GM12865 (cell line): ENCODE data around the gene PKP4.
"Not testable (repeated sequence)": the region's sequence is repeated elsewhere in the genome, so short reads cannot be mapped to it uniquely, and the experiment has no call there.

ENCODE experiments used
- DNase-seq: peaks from one replicate; pipeline ENCODE4 v3.0.0; 2010; ENCODE audit warnings: low read depth
- H3K4me3 ChIP-seq: 2 replicates; pipeline ENCODE4 v1.5.1; 2011; ENCODE audit warnings: mild to moderate bottlenecking, low read depth, low read length, control low read depth
- CTCF ChIP-seq: IDR thresholded peaks from 2 replicates; pipeline ENCODE4 v1.5.1; 2011; ENCODE audit warnings: low read length, control low read depth, low read depth, inconsistent platforms; ENCODE audit not compliant: insufficient read depth; ENCODE audit errors: missing control alignments

The PKP4 gene

DNA sequence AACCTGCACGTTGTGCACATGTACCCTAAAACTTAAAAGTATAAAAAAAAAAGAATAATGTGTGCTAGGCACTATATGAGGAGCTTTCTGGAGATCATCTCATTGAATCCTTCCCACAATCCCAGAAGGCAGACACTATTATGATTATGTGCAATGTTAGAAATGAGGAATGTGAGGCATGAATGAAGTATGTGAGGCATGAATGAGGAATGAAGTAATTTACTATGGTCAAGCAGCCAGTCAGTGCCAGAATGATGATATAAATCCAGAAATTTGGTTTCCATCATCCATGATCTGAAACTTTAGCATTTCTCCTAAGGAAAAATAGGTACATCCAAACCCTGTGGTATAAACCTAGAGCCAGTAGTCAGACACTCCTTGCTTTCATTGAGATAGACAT is 42.2 kb upstream of the PKP4 start:
- H3K4me3 ChIP-seq, result no peak overlapping the region
- no peak for TF ChIP-seq CTCF
- DNase-seq, result no peak

- no peak overlapping the region for H3K4me3 ChIP-seq
- TF ChIP-seq CTCF, result no peak
- DNase-seq, result no peak
Measured at GRCh38 chr2:158432117-158432516, 24.6 kb upstream of the PKP4 start.

GRCh38 chr2:158433716-158434115 is 23.0 kb upstream of the PKP4 start:
- DNase-seq, H3K4me3 ChIP-seq: not testable (repeated sequence)

DNA sequence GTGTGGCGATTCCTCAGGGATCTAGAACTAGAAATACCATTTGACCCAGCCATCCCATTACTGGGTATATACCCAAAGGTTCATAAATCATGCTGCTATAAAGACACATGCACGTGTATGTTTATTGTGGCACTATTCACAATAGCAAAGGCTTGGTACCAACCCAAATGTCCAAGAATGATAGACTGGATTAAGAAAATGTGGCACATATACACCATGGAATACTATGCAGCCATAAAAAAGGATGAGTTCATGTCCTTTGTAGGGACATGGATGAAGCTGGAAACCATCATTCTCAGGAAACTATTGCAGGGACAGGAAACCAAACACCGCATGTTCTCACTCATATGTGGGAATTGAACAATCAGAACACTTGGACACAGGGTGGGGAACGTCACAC is 17.7 kb upstream of the PKP4 start:
- not testable (repeated sequence) for H3K4me3 ChIP-seq, DNase-seq

DNA sequence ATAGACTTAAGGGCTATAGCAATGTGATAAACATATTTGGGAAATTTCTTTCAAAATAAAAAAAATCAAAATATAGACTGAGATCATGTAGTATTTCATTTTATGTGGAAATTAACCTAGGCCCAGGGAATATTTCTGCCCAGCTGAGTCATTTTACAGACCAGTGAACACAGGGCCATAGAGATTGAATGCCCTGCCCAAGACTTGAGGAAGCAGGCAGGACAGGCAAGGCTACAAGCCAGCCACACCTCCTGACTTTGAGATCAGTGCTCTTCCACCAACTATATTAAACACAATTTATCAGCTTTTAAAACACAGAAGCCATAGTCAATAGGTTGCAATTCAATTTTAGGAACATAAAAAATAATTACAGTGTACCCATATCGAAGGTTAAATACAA is 13.1 kb upstream of the PKP4 start:
- DNase-seq, result no peak
- TF ChIP-seq CTCF, result no peak
- H3K4me3 ChIP-seq, result no peak overlapping the region

DNA sequence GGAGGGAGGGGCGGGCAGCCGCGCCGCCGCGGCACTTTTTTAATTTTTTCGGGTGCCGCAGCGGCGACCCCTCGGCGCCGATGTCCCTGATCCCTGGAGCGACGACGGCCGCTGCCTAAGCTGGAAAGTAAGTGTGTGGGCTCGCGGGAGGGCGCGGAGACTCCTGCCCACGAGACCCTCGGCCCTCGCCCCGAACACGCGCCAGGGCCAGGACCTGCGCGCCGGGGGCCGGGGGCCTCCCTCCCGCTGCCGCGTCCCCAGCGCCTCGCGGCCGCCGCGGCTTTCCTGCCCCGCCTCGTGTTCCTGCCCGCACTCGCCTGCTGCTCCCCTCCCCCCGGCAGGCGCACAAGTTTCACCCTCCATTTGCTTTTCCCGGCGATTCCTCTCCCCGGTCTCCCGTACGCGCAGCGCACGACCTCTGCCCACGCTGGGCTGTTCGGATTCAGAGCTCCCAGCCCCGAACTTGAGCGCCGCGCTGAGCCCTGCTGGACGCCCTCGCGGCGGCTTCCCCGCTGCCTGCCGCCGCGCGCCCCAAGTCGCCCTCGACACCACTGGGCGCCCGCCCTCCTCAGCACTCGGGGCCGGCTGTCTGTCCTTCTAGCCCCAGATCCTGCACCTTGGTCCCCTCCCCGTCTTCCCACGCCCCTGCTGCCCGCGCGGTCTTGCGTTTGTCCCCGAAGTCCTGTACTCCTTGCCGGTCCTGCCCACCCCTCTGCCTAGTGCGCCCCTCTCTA is 507 bp downstream of the PKP4 start:
- peak; percentile 69 for DNase-seq
- H3K4me3 ChIP-seq, result peak overlapping the region; percentile 95
- TF ChIP-seq CTCF, result peak; percentile 15

DNA sequence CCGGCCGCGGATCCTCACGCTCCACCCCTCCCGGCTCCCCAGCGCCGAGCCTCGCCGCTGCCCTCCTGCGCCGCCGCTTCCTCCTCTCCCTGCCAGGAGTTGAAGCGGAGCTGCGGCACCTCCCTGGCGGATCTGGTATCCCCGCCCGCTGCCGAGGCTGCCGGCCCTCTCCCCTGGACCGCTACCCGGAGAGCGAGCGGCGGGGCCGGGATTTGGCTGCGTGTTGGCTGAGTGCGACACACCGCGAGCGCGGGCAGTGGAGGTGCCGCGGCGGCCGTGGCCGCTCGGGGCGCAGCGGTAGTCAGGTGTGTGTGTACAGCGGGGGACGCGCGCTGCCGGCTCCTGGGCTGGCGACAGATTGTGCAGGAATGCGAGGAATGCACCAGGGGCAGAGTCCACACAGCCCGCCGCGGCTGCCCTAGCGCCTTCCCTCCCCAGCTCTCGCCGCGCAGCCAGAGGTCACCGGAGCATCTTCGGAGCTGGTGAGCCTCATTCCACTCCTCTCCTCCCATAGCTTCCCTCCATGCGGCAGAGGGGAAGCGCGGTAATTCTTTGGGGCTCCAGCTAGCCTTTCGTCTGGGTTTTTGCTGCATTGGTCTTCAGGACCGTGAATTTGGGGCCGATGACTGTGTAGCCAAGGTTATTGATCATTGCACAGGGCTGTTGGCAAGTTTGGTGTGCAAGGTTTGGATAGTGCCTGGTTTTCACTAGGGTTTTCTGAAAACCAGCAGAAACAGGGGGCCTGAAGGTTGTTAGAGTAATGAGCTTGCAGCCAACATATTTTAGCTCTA is 1.3 kb downstream of the PKP4 start:
- H3K4me3 ChIP-seq, result peak overlapping the region; percentile 95
- DNase-seq, result peak; percentile 76
- TF ChIP-seq CTCF, result peak; percentile 50

DNA sequence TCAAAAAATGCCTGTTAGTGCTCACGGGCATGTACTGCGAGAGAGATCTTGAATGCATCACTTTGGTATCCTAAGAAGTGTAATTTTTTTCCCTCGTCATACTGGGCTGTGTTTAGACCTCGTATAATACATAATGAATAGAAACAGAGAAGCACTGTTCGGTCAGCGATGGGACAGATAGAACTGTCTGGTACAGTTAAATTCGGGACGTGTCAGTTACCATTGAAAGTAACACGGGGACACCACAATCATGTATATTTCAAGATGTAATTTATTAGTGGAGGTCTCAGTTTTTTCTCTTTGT is 1.8 kb downstream of the PKP4 start:
- H3K4me3 ChIP-seq, result peak overlapping the region; percentile 95
- TF ChIP-seq CTCF, result no peak
- no peak for DNase-seq
